Lower lobe of right lung (tissue), 2 donors: ENCODE data around the gene SCN2B. TPM values are rescaled to one million over a fixed set of nuclear protein-coding genes. Genes with fewer than 3 reads are reported as not detected.

Source experiments
- ATAC-seq, 2 donors: fragments of 200-7000 bp; cut with Tn5 transposase; one replicate each; pipeline ENCODE4 v1.9.1; 2020 to 2022; ENCODE audit warnings: mild to moderate bottlenecking in 2 of 2, moderate library complexity in 2 of 2
- DNase-seq: peaks from one replicate; pipeline ENCODE4 v3.0.0-alpha.2; 2020
- H3K27ac ChIP-seq: fragments of 200-600 bp; one replicate; pipeline ENCODE4 v1.8.0; 2022
- H3K27me3 ChIP-seq: fragments of 200-600 bp; one replicate; pipeline ENCODE4 v1.8.0; 2022; ENCODE audit warnings: low read depth
- H3K36me3 ChIP-seq: fragments of 200-600 bp; one replicate; pipeline ENCODE4 v1.8.0; 2022; ENCODE audit warnings: mild to moderate bottlenecking
- H3K4me1 ChIP-seq: fragments of 200-600 bp; one replicate; pipeline ENCODE4 v1.8.0; 2022
- H3K4me3 ChIP-seq: fragments of 200-600 bp; one replicate; pipeline ENCODE4 v1.8.0; 2022; ENCODE audit warnings: mild to moderate bottlenecking
- H3K9me3 ChIP-seq: fragments of 200-600 bp; one replicate; pipeline ENCODE4 v1.8.0; 2022
- intact Hi-C: fragments of 100-400 bp; cut with DNase I; formaldehyde crosslinking; loops from one replicate; pipeline ENCODE4 v1.11.0; 2022
- total RNA-seq: library from RNA; stranded (reverse); fragmentation: NEBNext Ultra II Directional; extraction: Animal tissue kit (Norgen Biotek cat#: 25700); gene quantifications from one replicate; pipeline ENCODE4 v1.2.1, GENCODE V29; 2021
- TF ChIP-seq, protein P1 (sequence below): fragments of 200-600 bp; IDR thresholded peaks from one replicate; pipeline ENCODE4 v1.8.0; 2022; ENCODE audit warnings: antibody characterized with exemption, mild to moderate bottlenecking
- donor health status: DM: no; HTN: yes; CAD: no; lungs with severe emphysema.

The SCN2B gene
- total RNA-seq, 1 donor from 2014 or later = 1.6 TPM

DNA sequence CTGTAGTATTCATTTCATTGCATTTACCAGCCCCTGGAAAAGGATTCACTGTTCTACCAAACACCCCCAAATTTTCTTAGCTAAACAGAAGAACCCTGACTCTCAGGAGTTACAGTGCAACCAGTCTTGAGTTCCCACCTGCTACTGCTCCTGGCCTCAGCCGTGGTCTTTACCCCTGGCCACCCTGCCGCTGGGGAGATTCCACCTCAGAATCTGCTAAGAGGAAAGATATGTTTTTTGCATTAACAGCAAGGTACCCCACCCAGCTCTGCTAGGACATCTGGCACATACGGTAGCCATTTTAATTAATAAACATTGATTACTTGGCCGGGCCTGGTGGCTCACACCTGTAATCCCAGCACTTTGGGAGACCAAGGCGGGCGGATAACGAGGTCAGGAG is 39.3 kb upstream of the SCN2B start:
- Histone ChIP-seq H3K36me3 (no peaks in the 10 kb centered on the region), H3K4me1 (peaks cover 49% of the 10 kb centered on the region)

DNA sequence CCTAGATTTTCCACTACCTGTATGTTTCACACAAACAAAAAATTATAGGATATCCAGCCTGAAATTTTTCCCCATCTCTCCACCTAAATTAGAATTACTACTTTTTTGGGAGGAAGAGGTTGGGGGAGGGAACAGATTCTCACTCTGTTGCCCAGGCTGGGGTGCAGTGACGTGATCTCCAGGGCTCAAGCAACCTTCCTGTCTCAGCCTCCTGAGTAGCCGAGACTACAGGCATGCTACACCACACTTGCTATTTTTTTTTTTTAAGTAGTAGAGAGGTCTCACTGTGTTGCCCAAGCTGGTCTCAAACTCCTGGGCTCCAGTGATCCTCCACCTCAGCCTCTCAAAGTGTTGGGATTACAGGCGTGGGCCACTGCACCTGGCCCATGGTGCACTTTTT is 38.8 kb upstream of the SCN2B start:
- no peaks in the 10 kb centered on the region for H3K36me3 ChIP-seq
- intact Hi-C loops = no loop called here
- H3K27me3 ChIP-seq = no peaks in the 10 kb centered on the region
- peaks cover 49% of the 10 kb centered on the region for H3K4me1 ChIP-seq
- no peak overlapping the region for H3K4me3 ChIP-seq
- TF ChIP-seq, protein P1, sequence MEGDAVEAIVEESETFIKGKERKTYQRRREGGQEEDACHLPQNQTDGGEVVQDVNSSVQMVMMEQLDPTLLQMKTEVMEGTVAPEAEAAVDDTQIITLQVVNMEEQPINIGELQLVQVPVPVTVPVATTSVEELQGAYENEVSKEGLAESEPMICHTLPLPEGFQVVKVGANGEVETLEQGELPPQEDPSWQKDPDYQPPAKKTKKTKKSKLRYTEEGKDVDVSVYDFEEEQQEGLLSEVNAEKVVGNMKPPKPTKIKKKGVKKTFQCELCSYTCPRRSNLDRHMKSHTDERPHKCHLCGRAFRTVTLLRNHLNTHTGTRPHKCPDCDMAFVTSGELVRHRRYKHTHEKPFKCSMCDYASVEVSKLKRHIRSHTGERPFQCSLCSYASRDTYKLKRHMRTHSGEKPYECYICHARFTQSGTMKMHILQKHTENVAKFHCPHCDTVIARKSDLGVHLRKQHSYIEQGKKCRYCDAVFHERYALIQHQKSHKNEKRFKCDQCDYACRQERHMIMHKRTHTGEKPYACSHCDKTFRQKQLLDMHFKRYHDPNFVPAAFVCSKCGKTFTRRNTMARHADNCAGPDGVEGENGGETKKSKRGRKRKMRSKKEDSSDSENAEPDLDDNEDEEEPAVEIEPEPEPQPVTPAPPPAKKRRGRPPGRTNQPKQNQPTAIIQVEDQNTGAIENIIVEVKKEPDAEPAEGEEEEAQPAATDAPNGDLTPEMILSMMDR = no peak
- DNase-seq (no peak), ATAC-seq (no peak)
- H3K9me3 ChIP-seq = no peaks in the 10 kb centered on the region
- peak overlapping the region; percentile 51 for H3K27ac ChIP-seq

More for the DNA sequence above, 39.3 kb upstream of the SCN2B start:
- Histone ChIP-seq H3K27me3 (no peaks in the 10 kb centered on the region), H3K9me3 (no peaks in the 10 kb centered on the region), H3K27ac (no peak overlapping the region), H3K4me3 (no peak overlapping the region)
- no peak for DNase-seq
- intact Hi-C loops = no loop called here
- no peak for ATAC-seq
- TF ChIP-seq, protein P1 = no peak

DNA sequence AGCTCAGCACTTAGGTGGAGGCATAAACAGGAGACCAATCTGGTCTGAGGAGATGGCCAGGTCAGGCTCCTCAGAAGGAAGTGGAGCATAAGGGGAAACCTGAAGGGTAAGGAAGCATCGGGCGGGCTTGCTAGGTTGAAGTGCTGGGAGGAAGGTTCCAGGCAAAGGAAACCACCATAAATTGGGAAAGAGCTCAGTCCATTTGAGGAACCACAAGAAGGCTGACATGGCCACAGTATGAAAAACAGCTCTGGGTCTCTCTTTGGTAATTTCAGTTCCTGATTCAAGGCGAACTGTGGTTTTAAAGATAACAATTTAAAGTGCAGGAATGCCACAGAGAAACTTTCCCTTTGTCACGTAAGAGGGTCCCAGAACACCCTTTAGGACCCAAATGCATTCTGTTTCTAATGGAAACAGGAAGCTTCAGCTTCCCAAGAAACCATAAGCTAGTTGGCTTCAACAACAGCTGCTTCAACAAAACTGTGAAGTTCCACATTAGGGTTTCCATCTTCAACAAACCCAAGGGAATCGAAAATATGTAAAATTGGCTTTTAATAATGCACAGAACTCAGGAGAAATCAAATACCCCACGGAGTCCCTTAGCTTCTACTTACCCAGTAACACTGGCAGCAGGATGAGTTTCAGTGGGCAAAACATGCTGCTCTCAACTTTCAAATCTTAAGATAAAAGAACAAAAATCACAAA is 37.9 kb upstream of the SCN2B start:
- ATAC-seq = peak; percentile 60 to 71
- intact Hi-C loops = no loop called here
- Histone ChIP-seq H3K36me3 (no peaks in the 10 kb centered on the region), H3K4me1 (peaks cover 49% of the 10 kb centered on the region), H3K27ac (peak overlapping the region; percentile 51), H3K27me3 (no peaks in the 10 kb centered on the region), H3K4me3 (no peak overlapping the region), H3K9me3 (no peaks in the 10 kb centered on the region)
- TF ChIP-seq, protein P1 = no peak
- DNase-seq = peak; percentile 67

DNA sequence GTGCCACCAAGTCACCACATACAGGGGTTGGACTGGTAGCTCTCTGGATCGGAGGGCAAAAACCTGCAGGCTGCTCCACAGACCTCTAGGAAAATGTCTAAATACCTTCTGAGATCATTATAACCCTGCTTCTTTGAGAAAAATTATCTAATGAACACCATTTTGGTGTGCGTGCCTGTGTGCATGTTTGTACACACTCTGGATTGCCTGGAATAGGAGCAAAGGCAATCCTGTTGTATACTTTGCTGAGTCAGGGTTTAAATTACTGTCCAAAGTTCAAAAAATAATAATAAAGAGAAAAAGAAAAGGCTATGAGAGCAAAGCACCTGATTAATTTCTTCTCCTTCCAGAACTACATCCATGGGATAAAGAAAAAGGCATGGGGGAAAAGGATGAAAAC is 37.3 kb upstream of the SCN2B start:
- Histone ChIP-seq H3K4me1 (peaks cover 49% of the 10 kb centered on the region), H3K9me3 (no peaks in the 10 kb centered on the region), H3K4me3 (no peak overlapping the region), H3K27ac (peak overlapping the region; percentile 34), H3K27me3 (no peaks in the 10 kb centered on the region), H3K36me3 (no peaks in the 10 kb centered on the region)
- ATAC-seq (no peak), DNase-seq (no peak)
- intact Hi-C loops = no loop called here
- TF ChIP-seq, protein P1 = no peak

DNA sequence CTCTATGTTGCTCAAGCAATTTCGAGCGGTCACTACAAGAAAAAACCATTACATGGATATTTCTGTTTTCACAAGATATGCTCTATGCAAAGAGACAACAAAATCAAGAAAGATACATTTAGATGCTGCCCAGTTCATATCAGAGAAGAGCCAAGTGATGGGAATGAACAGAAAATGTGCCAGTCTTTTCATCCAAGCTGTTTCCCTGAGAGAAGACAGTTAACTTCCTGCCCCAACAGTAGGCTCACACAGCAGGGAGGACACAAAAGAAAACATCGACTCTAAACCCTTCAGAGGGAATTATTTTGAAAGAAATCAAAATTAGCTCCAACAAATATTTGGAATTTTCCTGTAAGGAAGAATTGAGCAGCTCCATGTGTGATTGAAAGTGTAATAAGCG is 36.8 kb upstream of the SCN2B start:
- H3K4me1 ChIP-seq = peaks cover 49% of the 10 kb centered on the region
- ATAC-seq = no peak
- no peaks in the 10 kb centered on the region for H3K9me3 ChIP-seq
- no peak overlapping the region for H3K4me3 ChIP-seq
- H3K27ac ChIP-seq = peak overlapping the region; percentile 34
- TF ChIP-seq, protein P1 = no peak
- DNase-seq = no peak
- H3K27me3 ChIP-seq = no peaks in the 10 kb centered on the region
- H3K36me3 ChIP-seq = no peaks in the 10 kb centered on the region
- intact Hi-C loops = no loop called here
